HG03060 (cell line): Measurements from ENCODE around the gene ATF7IP2.
"Not testable (repeated sequence)": the region's sequence is repeated elsewhere in the genome, so short reads cannot be mapped to it uniquely, and the experiment has no call there.

Experiments used
- ATAC-seq: cut with Tn5 transposase; IDR thresholded peaks from one replicate; pipeline ENCODE4 v1.9.1; 2021; ENCODE audit warnings: low read depth, moderate number of reproducible peaks; ENCODE audit not compliant: unreplicated experiment

ATF7IP2 gene

GRCh38 chr16:10371592-10371991 lies 14.3 kb upstream of the ATF7IP2 start:
- no peak for ATAC-seq

- ATAC-seq = no peak
These were observed 12.3 kb upstream of the ATF7IP2 start for GRCh38 chr16:10373556-10373955.

- ATAC-seq = no peak
These were observed 9.6 kb upstream of the ATF7IP2 start for GRCh38 chr16:10376229-10376628.

GRCh38 chr16:10383626-10384025 lies 2.2 kb upstream of the ATF7IP2 start:
- ATAC-seq = no peak

- ATAC-seq = no peak
These were observed 748 bp downstream of the ATF7IP2 start for GRCh38 chr16:10386517-10387100.

GRCh38 chr16:10387188-10387617 lies 1.3 kb downstream of the ATF7IP2 start:
- ATAC-seq = no peak

- no peak for ATAC-seq
These were observed 3.1 kb downstream of the ATF7IP2 start for GRCh38 chr16:10388988-10389387.

- ATAC-seq = no peak
These were observed 4.5 kb downstream of the ATF7IP2 start for GRCh38 chr16:10390330-10390729.

GRCh38 chr16:10390867-10391266 lies 5.0 kb downstream of the ATF7IP2 start:
- ATAC-seq = no peak

GRCh38 chr16:10391339-10391738 lies 5.5 kb downstream of the ATF7IP2 start:
- ATAC-seq = no peak

GRCh38 chr16:10402975-10403374 lies 17.1 kb downstream of the ATF7IP2 start:
- ATAC-seq = no peak

GRCh38 chr16:10405386-10405939 lies 19.6 kb downstream of the ATF7IP2 start:
- no peak for ATAC-seq

GRCh38 chr16:10408824-10409381 lies 23.0 kb downstream of the ATF7IP2 start:
- ATAC-seq = no peak

GRCh38 chr16:10409713-10410112 lies 23.9 kb downstream of the ATF7IP2 start:
- not testable (repeated sequence) for ATAC-seq

GRCh38 chr16:10410469-10410868 lies 24.6 kb downstream of the ATF7IP2 start:
- ATAC-seq = no peak

GRCh38 chr16:10412935-10413601 lies 27.2 kb downstream of the ATF7IP2 start:
- no peak for ATAC-seq

GRCh38 chr16:10418204-10418603 lies 32.3 kb downstream of the ATF7IP2 start:
- ATAC-seq = not testable (repeated sequence)

GRCh38 chr16:10419701-10420100 lies 33.8 kb downstream of the ATF7IP2 start:
- no peak for ATAC-seq

GRCh38 chr16:10421596-10421995 lies 35.7 kb downstream of the ATF7IP2 start:
- no peak for ATAC-seq

- no peak for ATAC-seq
These were observed 42.7 kb downstream of the ATF7IP2 start for GRCh38 chr16:10428433-10429168.
